ENCODE data around the gene CACNB4. TPM values are rescaled to one million over a fixed set of nuclear protein-coding genes. Genes with fewer than 3 reads are reported as not detected.

The CACNB4 gene
- total RNA-seq, 4 donors from 2014 or later: 0.88 to 4.6 (median 2.6) TPM

DNA sequence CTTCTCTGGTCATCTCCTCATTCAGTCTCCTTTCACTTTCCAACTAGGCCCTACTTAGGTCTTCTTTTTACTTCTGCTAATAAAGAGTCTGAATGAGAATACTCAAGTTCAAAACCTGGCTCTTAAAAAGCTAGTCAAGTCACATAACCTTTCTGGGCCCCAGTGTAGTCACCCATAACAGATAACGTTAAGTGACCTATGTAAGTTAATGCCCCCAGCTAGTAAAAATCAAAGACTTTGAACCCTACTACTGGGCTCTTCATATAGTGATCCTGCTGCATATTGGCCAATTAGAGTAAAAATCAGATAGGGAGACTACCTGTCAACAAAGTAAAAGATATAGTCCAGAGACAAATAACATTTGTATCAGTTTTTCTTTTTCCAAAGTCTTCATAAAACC lies 288.4 kb downstream of the CACNB4 start:
- Histone ChIP-seq H3K27ac (no peak overlapping the region), H3K4me1 (no peaks in the 10 kb centered on the region), H3K9me3 (no peaks in the 10 kb centered on the region), H3K27me3 (no peaks in the 10 kb centered on the region), H3K4me3 (no peak overlapping the region), H3K36me3 (peaks cover 0 to 41% (median 0%) of the 10 kb centered on the region in 3 donors)
- no peak for TF ChIP-seq POLR2A (IDR thresholded peaks at IDR 0.05)
- no peak for TF ChIP-seq CTCF (IDR thresholded peaks at IDR 0.05)
- DNase-seq: no peak

GRCh38 chr2:151809073-151809383 lies 289.8 kb downstream of the CACNB4 start:
- H3K36me3 ChIP-seq: peaks cover 0 to 35% (median 0%) of the 10 kb centered on the region in 3 donors

DNA sequence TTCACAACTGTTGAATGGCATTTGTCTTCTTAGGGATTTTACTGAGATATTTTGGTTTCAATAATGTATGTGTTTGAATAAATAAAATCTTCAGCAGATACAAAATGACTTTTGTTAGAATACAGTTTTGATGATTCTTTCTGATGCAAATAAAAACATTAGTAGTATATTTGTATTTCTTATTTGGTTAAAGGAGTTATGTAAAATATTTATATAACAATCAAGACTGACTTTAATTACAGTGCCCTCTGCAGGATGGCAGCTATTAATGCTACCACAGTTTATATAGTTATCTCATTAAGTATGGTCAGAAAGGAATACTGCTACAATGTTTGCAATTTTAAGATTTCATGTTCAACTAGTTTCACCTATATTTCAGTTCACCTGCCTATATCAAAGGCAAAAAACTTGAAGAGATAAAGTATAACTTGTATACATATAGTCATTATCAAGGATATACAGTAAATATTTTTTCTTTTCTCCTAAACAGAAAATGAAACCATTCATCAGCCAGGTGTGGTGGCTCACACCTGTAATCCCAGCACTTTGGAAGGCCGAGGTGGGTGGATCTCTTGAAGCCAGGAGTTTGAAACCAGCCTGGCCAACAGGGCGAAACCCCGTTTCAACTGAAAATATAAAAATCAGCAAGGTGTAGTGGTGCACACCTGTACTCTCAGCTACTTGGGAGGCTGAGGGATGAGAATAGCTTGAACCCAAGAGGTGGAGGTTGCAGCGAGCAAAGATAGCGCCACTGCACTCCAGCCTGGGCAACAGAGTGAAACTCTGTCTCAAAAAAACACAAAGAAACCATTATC lies 290.4 kb downstream of the CACNB4 start:
- H3K27ac ChIP-seq: peak overlapping the region in 1 of 4 donors; percentile 9
- H3K36me3 ChIP-seq: peaks cover 0 to 29% (median 0%) of the 10 kb centered on the region in 3 donors
- no peaks in the 10 kb centered on the region for H3K27me3 ChIP-seq
- H3K4me1 ChIP-seq: no peaks in the 10 kb centered on the region
- TF ChIP-seq CTCF (IDR thresholded peaks at IDR 0.05) (peak; percentile 23 to 60 (median 52)), POLR2A (IDR thresholded peaks at IDR 0.05) (no peak)
- no peak for DNase-seq
- H3K9me3 ChIP-seq: no peaks in the 10 kb centered on the region
- no peak overlapping the region for H3K4me3 ChIP-seq

More at GRCh38 chr2:151809073-151809383, 289.8 kb downstream of the CACNB4 start:
- no peak overlapping the region for H3K4me3 ChIP-seq
- no peaks in the 10 kb centered on the region for H3K27me3 ChIP-seq
- no peaks in the 10 kb centered on the region for H3K9me3 ChIP-seq
- no peak for TF ChIP-seq CTCF (IDR thresholded peaks at IDR 0.05)
- TF ChIP-seq POLR2A (IDR thresholded peaks at IDR 0.05): no peak
- DNase-seq: no peak
- no peak overlapping the region for H3K27ac ChIP-seq
- no peaks in the 10 kb centered on the region for H3K4me1 ChIP-seq

DNA sequence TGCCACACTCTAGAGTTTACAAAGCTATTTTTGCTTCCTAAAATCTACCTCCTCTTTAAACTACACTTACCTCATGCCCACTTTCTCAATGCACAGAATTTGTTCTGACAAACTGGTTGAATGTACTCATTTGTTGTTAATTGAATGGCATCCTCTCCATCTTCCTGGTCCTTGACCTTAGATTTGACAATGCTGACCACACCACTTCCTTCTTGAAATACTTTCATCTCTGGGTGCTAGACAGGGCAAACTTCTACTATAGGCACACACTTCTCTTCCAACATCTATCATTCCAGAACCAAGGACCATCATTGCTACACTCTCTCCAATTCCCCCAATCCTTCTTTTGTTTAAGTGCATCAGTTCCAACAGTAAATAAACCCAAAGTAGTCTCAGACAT lies 292.9 kb downstream of the CACNB4 start:
- H3K9me3 ChIP-seq: no peaks in the 10 kb centered on the region
- TF ChIP-seq POLR2A (IDR thresholded peaks at IDR 0.05) (no peak), CTCF (IDR thresholded peaks at IDR 0.05) (no peak)

DNA sequence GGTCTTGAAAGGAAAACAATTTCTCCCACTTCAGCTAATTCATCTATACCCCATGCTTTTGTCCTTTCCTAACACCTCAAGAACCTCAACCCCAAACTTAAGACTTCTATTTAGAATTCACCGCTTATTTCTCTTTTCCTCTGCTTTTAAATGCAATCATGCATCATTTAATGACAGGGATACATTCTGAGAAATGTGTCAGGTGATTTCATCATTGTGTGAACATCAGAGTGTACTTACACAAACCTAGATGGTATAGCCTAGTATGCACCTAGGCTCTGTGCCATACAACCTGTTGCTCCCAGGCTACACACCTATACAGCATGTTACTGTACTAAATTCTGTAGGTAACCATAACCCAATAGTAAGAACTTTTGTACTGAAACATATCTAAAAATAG lies 293.5 kb downstream of the CACNB4 start:
- Histone ChIP-seq H3K36me3 (peaks cover 0 to 28% (median 0%) of the 10 kb centered on the region in 3 donors), H3K27me3 (no peaks in the 10 kb centered on the region), H3K27ac (no peak overlapping the region), H3K4me3 (no peak overlapping the region), H3K4me1 (no peaks in the 10 kb centered on the region), H3K9me3 (no peaks in the 10 kb centered on the region)
- no peak for DNase-seq
- TF ChIP-seq CTCF (IDR thresholded peaks at IDR 0.05) (no peak), POLR2A (IDR thresholded peaks at IDR 0.05) (no peak)

More for the DNA sequence above, 292.9 kb downstream of the CACNB4 start:
- no peaks in the 10 kb centered on the region for H3K27me3 ChIP-seq
- DNase-seq: no peak
- no peaks in the 10 kb centered on the region for H3K4me1 ChIP-seq
- no peak overlapping the region for H3K27ac ChIP-seq
- peaks cover 0 to 24% (median 0%) of the 10 kb centered on the region in 3 donors for H3K36me3 ChIP-seq
- H3K4me3 ChIP-seq: no peak overlapping the region
